HCT116 (cell line): ENCODE data around the gene APBB2. TPM values are rescaled to one million over a fixed set of nuclear protein-coding genes. Genes with fewer than 3 reads are reported as not detected.

Experiments
- ATAC-seq: fragments of 200-7000 bp; cut with Tn5 transposase; 2 replicates; pipeline ENCODE4 v1.9.1; 2020; ENCODE audit warnings: mild to moderate bottlenecking, moderate library complexity
- BruUV-seq: library from RNA; stranded (reverse); fragments of 400-500 nt; replicated peaks from 2 replicates; lab custom pipeline; 2021; lab: Mats Ljungman, UMichigan
- CTCF ChIA-PET: fragments of 300-600 bp; sonication (Branson Sonifier 250); formaldehyde crosslinking; loops from one replicate; lab custom pipeline; 2021; ENCODE audit warnings: antibody characterized with exemption; lab: Charles Lee
- POLR2A ChIA-PET: fragments of 300-600, 350-600 bp; sonication (Branson Sonifier 250); formaldehyde crosslinking; loops from one replicate; lab custom pipeline; 2021; ENCODE audit warnings: antibody characterized with exemption; lab: Charles Lee
- RAD21 ChIA-PET, 2 experiments: fragments of 300-600 bp; sonication (Branson Sonifier 250); formaldehyde crosslinking; loops; one replicate each; lab custom pipeline; 2023; ENCODE audit warnings: low total read pairs in 2 of 2; ENCODE audit not compliant: uncharacterized antibody in 2 of 2, unreplicated experiment in 2 of 2, low non-redundant PET in 1 of 2; lab: Charles Lee
- DNase-seq: peaks from one replicate; pipeline ENCODE4 v3.0.0-alpha.2; 2010; ENCODE audit warnings: low read depth, low spot score
- H2AFZ ChIP-seq: fragments of 200-600 bp; shearing (Covaris generic), sonication (generic); 2 replicates; pipeline ENCODE4 v1.6.1; 2017; ENCODE audit warnings: low read depth, mixed run types, mixed read lengths, antibody characterized with exemption, low read length; ENCODE audit not compliant: poor library complexity, severe bottlenecking
- H3K27ac ChIP-seq: 2 replicates; pipeline ENCODE4 v1.5.1; 2012; ENCODE audit warnings: low read depth, low read length
- H3K27me3 ChIP-seq: fragments of 200-600 bp; sonication (generic); 2 replicates; pipeline ENCODE4 v1.6.1; 2016; ENCODE audit warnings: mixed run types, low read length, mixed read lengths; ENCODE audit not compliant: insufficient read depth
- H3K36me3 ChIP-seq, 2 experiments: fragments of 200-500 bp in 1 of 2; fragments of 200-600 bp in 1 of 2; sonication (Bioruptor generic) in 1 of 2; sonication (generic) in 1 of 2; 2 replicates each; pipeline versions ENCODE4 v1.5.1 to v1.6.1; 2014 to 2016; ENCODE audit warnings: low read length in 2 of 2, inconsistent platforms in 1 of 2, mixed read lengths in 1 of 2, mixed run types in 1 of 2; ENCODE audit not compliant: insufficient read depth in 2 of 2, control insufficient read depth in 1 of 2
- H3K4me1 ChIP-seq, 2 experiments: fragments of 200-600 bp in 1 of 2; sonication (generic) in 1 of 2; 2 replicates each; pipeline versions ENCODE4 v1.5.1 to v1.6.1; 2012 to 2017; ENCODE audit warnings: low read length in 2 of 2, inconsistent platforms in 1 of 2, mild to moderate bottlenecking in 1 of 2, mixed read lengths in 1 of 2, mixed run types in 1 of 2, moderate library complexity in 1 of 2; ENCODE audit not compliant: insufficient read depth in 2 of 2, control insufficient read depth in 1 of 2
- H3K4me2 ChIP-seq: fragments of 200-600 bp; sonication (generic); 2 replicates; pipeline ENCODE4 v1.6.1; 2017; ENCODE audit warnings: mixed run types, low read length, mixed read lengths
- H3K4me3 ChIP-seq, 2 experiments: fragments of 200-600 bp in 1 of 2; sonication (generic) in 1 of 2; replicated peaks in 1 of 2; 2 replicates each; pipeline ENCODE4 v1.5.1; 2011 to 2016; ENCODE audit warnings: low read length in 2 of 2, control low read depth in 1 of 2, low read depth in 1 of 2, mild to moderate bottlenecking in 1 of 2, mixed read lengths in 1 of 2, mixed run types in 1 of 2
- H3K79me2 ChIP-seq: fragments of 200-600 bp; sonication (generic); 2 replicates; pipeline ENCODE4 v1.6.1; 2017; ENCODE audit warnings: mild to moderate bottlenecking, mixed run types, low read length, moderate library complexity, mixed read lengths; ENCODE audit not compliant: insufficient read depth
- H3K9ac ChIP-seq: fragments of 200-600 bp; sonication (generic); 2 replicates; pipeline ENCODE4 v1.6.1; 2016; ENCODE audit warnings: low read length, mixed read lengths
- H3K9me2 ChIP-seq: fragments of 200-600 bp; sonication (generic), shearing (Covaris generic); 2 replicates; pipeline ENCODE4 v1.6.1; 2017; ENCODE audit warnings: mixed run types, mild to moderate bottlenecking, moderate library complexity; ENCODE audit not compliant: insufficient read depth
- H3K9me3 ChIP-seq, 2 experiments: fragments of 200-500 bp in 1 of 2; fragments of 200-600 bp in 1 of 2; sonication (Bioruptor generic) in 1 of 2; sonication (generic) in 1 of 2; 2 replicates each; pipeline ENCODE4 v1.6.1; 2014 to 2017; ENCODE audit warnings: low read length in 2 of 2, mixed read lengths in 2 of 2, inconsistent platforms in 1 of 2, low read depth in 1 of 2, mild to moderate bottlenecking in 1 of 2, mixed run types in 1 of 2, moderate library complexity in 1 of 2; ENCODE audit not compliant: control insufficient read depth in 1 of 2, insufficient read depth in 1 of 2
- H4K20me1 ChIP-seq: fragments of 200-600 bp; sonication (generic), shearing (Covaris generic); 2 replicates; pipeline ENCODE4 v1.6.1; 2017; ENCODE audit warnings: mixed run types, mild to moderate bottlenecking, moderate library complexity; ENCODE audit not compliant: insufficient read depth
- CEBPB ChIP-seq: IDR thresholded peaks from 2 replicates; pipeline ENCODE4 v1.6.1; 2012; ENCODE audit warnings: low read depth
- EGR1 ChIP-seq: IDR thresholded peaks from 2 replicates; pipeline ENCODE4 v1.6.1; 2012; ENCODE audit warnings: low read depth
- FOSL1 ChIP-seq: IDR thresholded peaks from 2 replicates; pipeline ENCODE4 v1.6.1; 2012; ENCODE audit warnings: low read depth
- JUND ChIP-seq: IDR thresholded peaks from 2 replicates; pipeline ENCODE4 v1.6.1; 2012
- RAD21 ChIP-seq: IDR thresholded peaks from 2 replicates; pipeline ENCODE4 v1.6.1; 2012; ENCODE audit warnings: low read depth, mild to moderate bottlenecking
- SP1 ChIP-seq: IDR thresholded peaks from 2 replicates; pipeline ENCODE4 v1.6.1; 2012; ENCODE audit warnings: low read depth
- SRF ChIP-seq: IDR thresholded peaks from 2 replicates; pipeline ENCODE4 v1.6.1; 2012; ENCODE audit warnings: low read depth
- TCF7L2 ChIP-seq: IDR thresholded peaks from 2 replicates; pipeline ENCODE4 v1.7.0; 2011; ENCODE audit warnings: borderline replicate concordance, inconsistent platforms; ENCODE audit not compliant: insufficient read depth, insufficient read length; ENCODE audit errors: extremely low read depth
- ZBTB33 ChIP-seq: IDR thresholded peaks from 2 replicates; pipeline ENCODE4 v1.6.1; 2011; ENCODE audit warnings: mild to moderate bottlenecking, low read length, moderate library complexity; ENCODE audit not compliant: insufficient replicate concordance; ENCODE audit errors: extremely low read depth
- ZFX ChIP-seq: fragments of 450-650 bp; IDR thresholded peaks from 2 replicates; pipeline ENCODE4 v1.6.1; 2017
- ZNF274 ChIP-seq: fragments of 200-500 bp; sonication (Bioruptor generic); IDR thresholded peaks from 2 replicates; pipeline ENCODE4 v1.6.1; 2014; ENCODE audit warnings: mild to moderate bottlenecking, low read depth, low read length, inconsistent platforms
- intact Hi-C: fragments of 100-400 bp; cut with micrococcal nuclease; formaldehyde crosslinking; loops from 2 replicates; pipeline ENCODE4 v1.10.0; 2022
- total RNA-seq: library from RNA; stranded (reverse); gene quantifications from one replicate; pipeline ENCODE4 v1.2.1, GENCODE V29; 2021; ENCODE audit not compliant: unreplicated experiment

APBB2 gene
- total RNA-seq, 1 experiment from 2014 or later: 72.5 TPM

GRCh38 chr4:41184009-41184408, 30.3 kb downstream of the APBB2 start:
- ATAC-seq (no peak), DNase-seq (no peak)
- intact Hi-C loops: no loop called here
- Histone ChIP-seq H2AFZ (no peak overlapping the region), H3K79me2 (peaks cover 100% of the 10 kb centered on the region), H3K9me3 (no peaks in the 10 kb centered on the region), H3K9me2 (no peaks in the 10 kb centered on the region), H3K36me3 (no peaks in the 10 kb centered on the region), H3K27ac (no peak overlapping the region), H3K27me3 (no peaks in the 10 kb centered on the region), H3K4me3 (no peak overlapping the region), H4K20me1 (peaks cover 11% of the 10 kb centered on the region; the same call in 1 of the 2 replicates), H3K9ac (no peak overlapping the region), H3K4me1 (peaks cover 0 to 20% of the 10 kb centered on the region in 2 experiments; a peak in 1 of 4 replicates)
- ChIA-PET RAD21 (no interaction called here), CTCF (interaction anchor here (1.3 kb wide), 1 partner anchor 259 kb away, joined by 3 read pairs; no protein-coding TSS in a partner anchor)
- no TSS peak for BruUV-seq
- TF ChIP-seq RAD21 (no peak), JUND (no peak), TCF7L2 (no peak), FOSL1 (no peak), CEBPB (no peak), EGR1 (no peak), SP1 (no peak), ZNF274 (no peak), SRF (no peak), ZBTB33 (no peak), ZFX (no peak)
- TF ChIP-seq, all 23 proteins: peak for 0
- no peak overlapping the region for H3K4me2 ChIP-seq
- POLR2A ChIA-PET: no interaction called here
